Cardiac fibroblast (primary cell): ENCODE results near the gene IST1.

Experiments used
- DNase-seq, 2 donors: peaks; one replicate each; pipeline versions ENCODE4 v3.0.0 to v3.0.0-alpha.2; 2010; ENCODE audit warnings: low read depth in 2 of 2
- H3K4me3 ChIP-seq, 2 donors: replicated peaks in 1 of 2; 1 replicate in 1 of 2; 2 replicates in 1 of 2; pipeline ENCODE4 v1.5.1; 2011; ENCODE audit warnings: low read depth in 2 of 2, low read length in 2 of 2, mild to moderate bottlenecking in 2 of 2, moderate library complexity in 1 of 2
- TF ChIP-seq, protein P1 (sequence below): IDR thresholded peaks from one replicate; pipeline ENCODE4 v1.5.1; 2011; ENCODE audit warnings: low read depth, mild to moderate bottlenecking, low read length, inconsistent platforms

IST1 gene

DNA sequence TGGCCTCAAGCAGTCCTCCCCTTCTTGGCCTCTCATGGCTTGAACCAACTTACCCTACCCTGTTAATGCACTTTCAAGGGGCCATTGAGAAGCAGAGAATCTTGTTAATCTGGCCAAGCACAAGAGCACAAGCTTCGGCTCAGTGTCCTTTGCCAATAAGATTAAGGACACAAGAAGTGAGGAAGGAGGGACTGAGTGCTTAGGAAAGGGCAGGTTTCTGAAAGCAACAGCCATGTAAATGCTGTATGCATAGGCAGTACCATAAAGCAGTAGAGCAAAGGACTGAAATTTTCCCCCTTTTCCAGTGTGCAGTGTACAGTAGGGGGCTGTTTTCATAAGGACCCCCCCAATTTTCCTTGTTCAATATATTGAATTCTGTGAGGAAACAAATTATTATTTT lies 37.7 kb downstream of the IST1 start:
- H3K4me3 ChIP-seq = no peak overlapping the region
- TF ChIP-seq, protein P1, sequence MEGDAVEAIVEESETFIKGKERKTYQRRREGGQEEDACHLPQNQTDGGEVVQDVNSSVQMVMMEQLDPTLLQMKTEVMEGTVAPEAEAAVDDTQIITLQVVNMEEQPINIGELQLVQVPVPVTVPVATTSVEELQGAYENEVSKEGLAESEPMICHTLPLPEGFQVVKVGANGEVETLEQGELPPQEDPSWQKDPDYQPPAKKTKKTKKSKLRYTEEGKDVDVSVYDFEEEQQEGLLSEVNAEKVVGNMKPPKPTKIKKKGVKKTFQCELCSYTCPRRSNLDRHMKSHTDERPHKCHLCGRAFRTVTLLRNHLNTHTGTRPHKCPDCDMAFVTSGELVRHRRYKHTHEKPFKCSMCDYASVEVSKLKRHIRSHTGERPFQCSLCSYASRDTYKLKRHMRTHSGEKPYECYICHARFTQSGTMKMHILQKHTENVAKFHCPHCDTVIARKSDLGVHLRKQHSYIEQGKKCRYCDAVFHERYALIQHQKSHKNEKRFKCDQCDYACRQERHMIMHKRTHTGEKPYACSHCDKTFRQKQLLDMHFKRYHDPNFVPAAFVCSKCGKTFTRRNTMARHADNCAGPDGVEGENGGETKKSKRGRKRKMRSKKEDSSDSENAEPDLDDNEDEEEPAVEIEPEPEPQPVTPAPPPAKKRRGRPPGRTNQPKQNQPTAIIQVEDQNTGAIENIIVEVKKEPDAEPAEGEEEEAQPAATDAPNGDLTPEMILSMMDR = no peak
- no peak for DNase-seq

DNA sequence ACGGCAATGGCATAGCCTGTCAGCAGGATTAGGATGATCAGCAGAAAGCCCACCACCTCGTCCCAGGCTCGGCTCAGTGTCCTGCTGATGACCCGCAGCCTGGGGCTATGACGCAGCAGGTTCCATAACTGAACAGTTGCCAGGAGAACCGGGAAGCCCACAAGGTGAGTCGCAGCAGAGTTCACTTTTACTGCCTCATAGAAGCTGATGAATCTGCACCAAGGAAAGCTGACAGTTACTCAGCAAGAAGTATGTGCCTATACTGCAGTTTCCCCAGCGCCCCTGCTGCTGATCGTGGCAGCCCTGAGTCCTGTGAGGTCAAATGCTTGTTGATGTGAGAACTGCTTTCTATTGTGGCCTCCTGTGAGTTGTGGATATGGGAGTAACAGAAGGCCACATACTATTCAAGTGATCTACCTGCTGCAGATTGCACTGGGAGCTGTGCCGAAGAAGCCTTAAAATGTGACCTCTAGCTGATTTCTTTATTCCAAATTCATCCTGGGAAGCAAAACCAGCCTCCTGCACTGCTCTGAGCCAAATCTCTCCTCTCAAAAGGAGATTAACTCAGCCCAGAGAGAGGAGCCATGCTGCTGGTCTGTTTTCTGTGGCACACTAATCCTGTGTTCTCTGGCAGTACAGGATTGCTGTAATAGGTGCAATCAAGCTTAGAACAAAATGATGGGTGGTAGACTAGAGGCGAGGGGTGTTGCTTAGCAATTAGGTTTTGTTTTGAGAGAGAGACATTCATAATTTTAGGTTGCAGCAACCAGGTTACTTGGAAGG lies 38.8 kb downstream of the IST1 start:
- no peak overlapping the region for H3K4me3 ChIP-seq
- peak in 1 of 2 donors; percentile 38 for DNase-seq
- TF ChIP-seq, protein P1 = no peak

DNA sequence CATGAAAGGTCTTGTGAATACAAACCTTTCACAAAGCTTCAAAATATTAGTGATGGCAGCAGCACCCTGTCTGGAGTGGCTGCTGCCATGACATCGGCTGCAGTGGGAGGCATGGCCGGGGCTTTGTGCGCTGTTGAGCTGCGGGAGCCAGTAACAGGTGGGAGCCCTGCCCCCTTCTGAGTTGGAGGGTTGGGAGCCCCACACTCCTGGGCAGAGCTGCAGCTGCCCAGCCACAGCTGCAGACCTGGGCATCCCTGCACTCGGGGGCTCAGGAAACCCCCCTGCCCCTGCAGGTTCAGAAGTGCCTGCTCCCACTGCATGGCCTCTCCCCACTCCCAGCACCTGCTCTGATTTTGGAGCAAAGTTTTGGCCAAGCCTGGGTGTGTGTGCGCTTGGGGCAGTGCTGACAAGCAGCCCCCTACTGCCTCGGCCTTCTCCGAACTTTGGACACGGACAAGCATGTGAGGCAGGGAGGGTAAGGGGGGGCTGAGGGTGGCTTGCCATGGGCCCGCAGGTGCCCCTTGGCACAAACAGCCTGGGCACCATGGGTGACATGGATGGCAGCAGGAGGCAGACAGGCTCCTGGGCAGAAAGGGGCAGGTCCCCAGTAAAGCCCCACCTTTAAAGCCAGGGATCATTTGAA lies 42.7 kb downstream of the IST1 start:
- TF ChIP-seq, protein P1 = no peak
- H3K4me3 ChIP-seq = no peak overlapping the region
- DNase-seq = no peak

DNA sequence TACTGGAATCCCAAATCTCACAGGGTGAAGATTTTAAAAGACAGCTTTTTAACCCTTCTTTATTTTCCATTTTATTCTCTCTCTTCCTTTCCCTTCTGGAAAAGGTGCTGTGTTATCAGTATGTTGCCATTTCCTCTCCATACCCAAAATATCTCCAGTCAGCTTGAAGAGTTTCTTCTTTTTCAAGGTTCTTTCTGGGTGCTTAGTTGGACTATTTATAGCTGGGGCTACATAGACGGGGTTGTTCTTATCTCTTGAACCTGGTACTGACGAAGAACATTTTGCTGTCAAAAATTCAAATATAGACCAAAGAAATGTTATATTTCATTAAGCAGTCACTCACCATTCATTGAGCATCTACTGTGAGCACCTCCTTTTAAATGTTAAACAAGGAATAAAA lies 48.6 kb downstream of the IST1 start:
- TF ChIP-seq, protein P1 = no peak
- DNase-seq = no peak
- H3K4me3 ChIP-seq = no peak overlapping the region

DNA sequence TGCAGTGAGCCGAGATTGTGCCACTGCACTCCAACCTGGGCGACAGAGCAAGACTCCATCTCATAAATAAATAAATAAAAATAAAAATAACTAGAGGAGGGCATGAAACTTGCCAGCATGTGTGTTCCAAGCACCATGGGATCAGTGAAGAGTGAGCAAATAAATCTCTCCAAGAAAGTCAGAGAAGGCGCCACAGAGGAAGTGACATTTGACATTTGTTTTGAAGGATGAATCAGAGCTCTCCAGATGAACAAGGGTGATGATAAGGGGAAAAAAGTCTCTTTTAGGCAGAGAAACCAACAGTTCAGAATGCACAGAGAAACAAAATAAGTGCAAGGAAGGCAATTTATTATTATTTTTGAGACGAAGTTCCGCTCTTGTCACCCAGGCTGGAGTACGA lies 50.3 kb downstream of the IST1 start:
- DNase-seq = no peak
- TF ChIP-seq, protein P1 = no peak
- no peak overlapping the region for H3K4me3 ChIP-seq

DNA sequence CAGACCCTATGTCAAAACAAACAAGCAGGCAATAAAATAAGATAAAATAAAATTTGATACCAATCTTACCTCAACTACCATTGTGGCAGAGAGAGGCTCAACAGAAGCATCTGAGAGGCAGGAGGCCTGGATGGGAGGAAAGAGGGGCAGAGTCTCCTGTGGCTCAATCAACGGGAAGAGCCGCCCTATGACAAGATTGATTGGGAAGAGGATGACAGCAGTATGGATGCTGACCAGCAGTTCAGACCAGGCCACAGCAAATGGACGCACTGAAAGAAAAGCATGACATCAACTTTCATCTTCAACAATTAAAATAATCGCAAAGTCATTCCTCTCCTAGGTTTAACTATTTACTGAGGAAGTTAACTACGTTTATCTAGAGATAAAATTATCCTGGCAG lies 57.5 kb downstream of the IST1 start:
- TF ChIP-seq, protein P1 = no peak
- no peak overlapping the region for H3K4me3 ChIP-seq
- no peak for DNase-seq
